Trophoblast cell (in vitro differentiated cells and primary cell): Measurements from ENCODE around the gene P2RX5.
"Not testable (repeated sequence)": the region's sequence is repeated elsewhere in the genome, so short reads cannot be mapped to it uniquely, and the experiment has no call there.

Source experiments
- DNase-seq, 2 donors: peaks; one replicate each; pipeline ENCODE4 v3.0.0-alpha.2; 2016
- H2AFZ ChIP-seq: 2 replicates; pipeline ENCODE4 v1.6.1; 2013; ENCODE audit warnings: low read length, moderate library complexity, mild to moderate bottlenecking; ENCODE audit not compliant: insufficient read depth, poor library complexity
- H2AK5ac ChIP-seq: 2 replicates; pipeline ENCODE4 v1.6.1; 2013; ENCODE audit warnings: mild to moderate bottlenecking, low read length
- H2BK120ac ChIP-seq: 2 replicates; pipeline ENCODE4 v1.6.1; 2013; ENCODE audit warnings: low read length, mild to moderate bottlenecking, moderate library complexity; ENCODE audit not compliant: insufficient read depth, poor library complexity
- H2BK12ac ChIP-seq: 2 replicates; pipeline ENCODE4 v1.6.1; 2013; ENCODE audit warnings: mild to moderate bottlenecking, low read length, moderate library complexity
- H2BK5ac ChIP-seq: 2 replicates; pipeline ENCODE4 v1.6.1; 2013; ENCODE audit warnings: low read length, low read depth, moderate library complexity, mild to moderate bottlenecking; ENCODE audit not compliant: poor library complexity
- H3K14ac ChIP-seq: 2 replicates; pipeline ENCODE4 v1.6.1; 2013; ENCODE audit warnings: mild to moderate bottlenecking, low read length
- H3K18ac ChIP-seq: 2 replicates; pipeline ENCODE4 v1.6.1; 2013; ENCODE audit warnings: mild to moderate bottlenecking, low read length
- H3K23ac ChIP-seq: 2 replicates; pipeline ENCODE4 v1.6.1; 2013; ENCODE audit warnings: low read length
- H3K27ac ChIP-seq: 2 replicates; pipeline ENCODE4 v1.5.1; 2013; ENCODE audit warnings: low read depth, mild to moderate bottlenecking, inconsistent platforms, low read length, moderate library complexity
- H3K27me3 ChIP-seq: 2 replicates; pipeline ENCODE4 v1.6.1; 2013; ENCODE audit warnings: inconsistent platforms, mild to moderate bottlenecking, low read length, moderate library complexity; ENCODE audit not compliant: insufficient read depth
- H3K36me3 ChIP-seq, 2 experiments: 1 replicate in 1 of 2; 2 replicates in 1 of 2; pipeline ENCODE4 v1.6.1; 2013; ENCODE audit warnings: low read length in 2 of 2, mild to moderate bottlenecking in 2 of 2, moderate library complexity in 1 of 2; ENCODE audit not compliant: insufficient read depth in 2 of 2, control insufficient read depth in 1 of 2
- H3K4ac ChIP-seq: 2 replicates; pipeline ENCODE4 v1.6.1; 2013; ENCODE audit warnings: low read depth, mild to moderate bottlenecking, low read length, moderate library complexity
- H3K4me1 ChIP-seq, 2 experiments: 1 replicate in 1 of 2; 2 replicates in 1 of 2; pipeline ENCODE4 v1.6.1; 2013; ENCODE audit warnings: low read length in 2 of 2, mild to moderate bottlenecking in 2 of 2, moderate library complexity in 1 of 2; ENCODE audit not compliant: insufficient read depth in 2 of 2, control insufficient read depth in 1 of 2
- H3K4me2 ChIP-seq: 2 replicates; pipeline ENCODE4 v1.6.1; 2013; ENCODE audit warnings: inconsistent platforms, mild to moderate bottlenecking, low read length, moderate library complexity
- H3K4me3 ChIP-seq: 2 replicates; pipeline ENCODE4 v1.5.1; 2013; ENCODE audit warnings: mild to moderate bottlenecking, low read depth, low read length, inconsistent platforms
- H3K79me1 ChIP-seq: one replicate; pipeline ENCODE4 v1.6.1; 2013; ENCODE audit warnings: low read length
- H3K79me2 ChIP-seq: 2 replicates; pipeline ENCODE4 v1.6.1; 2013; ENCODE audit warnings: low read length, mild to moderate bottlenecking; ENCODE audit not compliant: control insufficient read depth, insufficient read depth, poor library complexity
- H3K9ac ChIP-seq: 2 replicates; pipeline ENCODE4 v1.6.1; 2013; ENCODE audit warnings: mild to moderate bottlenecking, low read length
- H3K9me3 ChIP-seq: 2 replicates; pipeline ENCODE4 v1.6.1; 2013; ENCODE audit warnings: low read depth, mild to moderate bottlenecking, control low read depth, inconsistent platforms, low read length; ENCODE audit not compliant: insufficient read depth
- H4K12ac ChIP-seq: 2 replicates; pipeline ENCODE4 v1.6.1; 2013; ENCODE audit warnings: low read depth, mild to moderate bottlenecking, low read length, moderate library complexity
- H4K8ac ChIP-seq: 2 replicates; pipeline ENCODE4 v1.6.1; 2013; ENCODE audit warnings: low read depth, mild to moderate bottlenecking, low read length, moderate library complexity
- H4K91ac ChIP-seq: one replicate; pipeline ENCODE4 v1.6.1; 2013; ENCODE audit warnings: low read depth, mild to moderate bottlenecking, low read length, moderate library complexity
- WGBS: extraction: QIAGEN DNeasy Blood & Tissue Kit; methylation state at CpG from one replicate; pipeline ENCODE4 v1.1.7; 2013; ENCODE audit warnings: missing lambda C conversion rate; ENCODE audit not compliant: insufficient read length, insufficient coverage; ENCODE audit errors: extremely low coverage; 5-methylcytosine and 5-hydroxymethylcytosine counted together

P2RX5 gene

DNA sequence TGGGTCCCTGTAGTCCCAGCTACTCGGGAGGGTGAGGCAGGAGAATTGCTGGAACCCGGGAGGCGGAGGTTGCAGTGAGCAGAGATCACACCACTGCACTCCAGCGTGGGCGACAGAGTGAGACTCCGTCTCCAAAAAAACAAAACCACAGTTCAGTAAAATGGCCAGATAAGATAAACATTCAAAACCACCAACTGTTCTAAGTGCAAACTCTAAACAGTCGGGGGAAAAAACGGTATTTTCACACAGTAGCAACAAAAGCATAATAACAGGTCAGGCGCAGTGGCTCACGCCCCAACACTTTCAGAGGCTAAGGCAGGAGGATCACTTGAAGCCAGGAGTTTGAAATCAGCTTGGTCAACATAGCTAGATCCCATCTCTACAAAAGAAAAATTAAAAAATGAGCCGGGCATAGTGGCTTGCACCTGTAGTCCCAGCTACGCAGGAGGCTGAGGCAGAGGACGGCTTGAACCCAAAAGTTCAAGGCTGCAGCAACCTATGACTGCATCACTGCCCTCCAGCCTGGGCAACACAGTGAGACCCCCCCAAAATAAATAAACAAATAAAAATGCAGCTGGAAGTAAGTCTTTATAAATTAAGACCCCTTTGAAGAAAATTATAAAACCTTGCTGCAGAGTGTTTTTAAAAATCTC is 17.0 kb upstream of the P2RX5 start:
- no CpG with 5 or more reads among the region's 13 CpGs for WGBS
- no peak overlapping the region for H3K4me3 ChIP-seq

GRCh38 chr17:3710951-3711383 is 15.0 kb upstream of the P2RX5 start:
- WGBS, result no CpG with 5 or more reads among the region's 5 CpGs
- H3K9ac ChIP-seq, result no peak overlapping the region
- H3K4me3 ChIP-seq, result no peak overlapping the region
- H2BK12ac ChIP-seq, result no peak overlapping the region
- H3K14ac ChIP-seq, result no peak overlapping the region
- no peak overlapping the region for H2BK5ac ChIP-seq
- peaks cover 12 to 24% of the 10 kb centered on the region in 2 experiments for H3K36me3 ChIP-seq
- no peak overlapping the region for H2BK120ac ChIP-seq
- H3K27me3 ChIP-seq, result no peaks in the 10 kb centered on the region
- DNase-seq, result peak; percentile 10 to 28
- no peak overlapping the region for H3K4ac ChIP-seq
- no peak overlapping the region for H2AFZ ChIP-seq
- no peak overlapping the region for H4K12ac ChIP-seq
- no peak overlapping the region for H4K8ac ChIP-seq
- H3K23ac ChIP-seq, result no peak overlapping the region
- H3K79me2 ChIP-seq, result no peaks in the 10 kb centered on the region
- H4K91ac ChIP-seq, result no peak overlapping the region
- no peaks in the 10 kb centered on the region for H3K4me1 ChIP-seq
- H3K79me1 ChIP-seq, result no peaks in the 10 kb centered on the region
- H3K18ac ChIP-seq, result no peak overlapping the region
- no peaks in the 10 kb centered on the region for H3K9me3 ChIP-seq
- H3K4me2 ChIP-seq, result no peak overlapping the region
- H2AK5ac ChIP-seq, result no peak overlapping the region
- no peak overlapping the region for H3K27ac ChIP-seq

More for the DNA sequence above, 17.0 kb upstream of the P2RX5 start:
- no peak overlapping the region for H3K27ac ChIP-seq
- H2AK5ac ChIP-seq, result no peak overlapping the region
- H3K79me1 ChIP-seq, result no peaks in the 10 kb centered on the region
- no peak overlapping the region for H2BK12ac ChIP-seq
- H3K27me3 ChIP-seq, result no peaks in the 10 kb centered on the region
- no peak overlapping the region for H3K23ac ChIP-seq
- DNase-seq, result no peak
- H4K91ac ChIP-seq, result no peak overlapping the region
- H3K4ac ChIP-seq, result no peak overlapping the region
- H3K79me2 ChIP-seq, result no peaks in the 10 kb centered on the region
- H2AFZ ChIP-seq, result no peak overlapping the region
- peaks cover 19 to 39% of the 10 kb centered on the region in 2 experiments for H3K36me3 ChIP-seq
- H3K14ac ChIP-seq, result no peak overlapping the region
- no peak overlapping the region for H2BK5ac ChIP-seq
- H4K12ac ChIP-seq, result no peak overlapping the region
- no peaks in the 10 kb centered on the region for H3K9me3 ChIP-seq
- no peak overlapping the region for H3K18ac ChIP-seq
- H2BK120ac ChIP-seq, result no peak overlapping the region
- no peaks in the 10 kb centered on the region for H3K4me1 ChIP-seq
- no peak overlapping the region for H4K8ac ChIP-seq
- no peak overlapping the region for H3K9ac ChIP-seq
- H3K4me2 ChIP-seq, result no peak overlapping the region

GRCh38 chr17:3708366-3708765 is 12.4 kb upstream of the P2RX5 start:
- no CpG with 5 or more reads among the region's 3 CpGs for WGBS
- DNase-seq, result no peak

GRCh38 chr17:3705718-3705984 is 9.7 kb upstream of the P2RX5 start:
- not testable (repeated sequence) for DNase-seq, H3K18ac ChIP-seq, H3K79me1 ChIP-seq, H4K8ac ChIP-seq, H2BK12ac ChIP-seq, H3K27me3 ChIP-seq, H3K23ac ChIP-seq, H3K4me2 ChIP-seq, H2BK5ac ChIP-seq, H3K9ac ChIP-seq, H3K4me1 ChIP-seq, H3K27ac ChIP-seq, H2AFZ ChIP-seq, H3K9me3 ChIP-seq, H3K4ac ChIP-seq, H3K36me3 ChIP-seq, H2BK120ac ChIP-seq, H2AK5ac ChIP-seq, H4K12ac ChIP-seq, H4K91ac ChIP-seq, H3K14ac ChIP-seq, H3K4me3 ChIP-seq, H3K79me2 ChIP-seq
- WGBS, result no CpG with 5 or more reads among the region's 1 CpG

More at GRCh38 chr17:3708366-3708765, 12.4 kb upstream of the P2RX5 start:
- H3K4me1 ChIP-seq, result no peaks in the 10 kb centered on the region
- no peak overlapping the region for H4K91ac ChIP-seq
- no peak overlapping the region for H4K8ac ChIP-seq
- H3K36me3 ChIP-seq, result peaks cover 4 to 11% of the 10 kb centered on the region in 2 experiments
- H3K4ac ChIP-seq, result no peak overlapping the region
- H2AK5ac ChIP-seq, result no peak overlapping the region
- H3K4me3 ChIP-seq, result no peak overlapping the region
- no peak overlapping the region for H3K27ac ChIP-seq
- H3K79me2 ChIP-seq, result no peaks in the 10 kb centered on the region
- no peak overlapping the region for H2BK5ac ChIP-seq
- H3K18ac ChIP-seq, result no peak overlapping the region
- no peak overlapping the region for H3K4me2 ChIP-seq
- H3K9me3 ChIP-seq, result no peaks in the 10 kb centered on the region
- no peak overlapping the region for H2BK120ac ChIP-seq
- H3K79me1 ChIP-seq, result no peaks in the 10 kb centered on the region
- H2BK12ac ChIP-seq, result no peak overlapping the region
- H3K27me3 ChIP-seq, result no peaks in the 10 kb centered on the region
- H3K23ac ChIP-seq, result no peak overlapping the region
- no peak overlapping the region for H3K9ac ChIP-seq
- no peak overlapping the region for H3K14ac ChIP-seq
- H2AFZ ChIP-seq, result no peak overlapping the region
- no peak overlapping the region for H4K12ac ChIP-seq
